ENCODE results near the gene FAM107B. TPM values are rescaled to one million over a fixed set of nuclear protein-coding genes. Genes with fewer than 3 reads are reported as not detected.

The FAM107B gene
- total and polyA plus RNA-seq, 2 donors (not counting 3 experiments of a cell fraction or from before 2014, with no cell fraction given): 39.2 to 176 TPM

GRCh38 chr10:14476006-14476405 lies 298.7 kb downstream of the FAM107B start:
- no peaks in the 10 kb centered on the region for H3K9me1 ChIP-seq (replicated peaks; ENCODE audit: control insufficient read depth, extremely low read depth, insufficient read depth, low read length)
- H2AFZ ChIP-seq (ENCODE audit: low read depth, low read length): no peak overlapping the region
- no peak overlapping the region for H3K4me2 ChIP-seq (ENCODE audit: insufficient read depth, low read length)
- H3K27ac ChIP-seq (ENCODE audit: insufficient read depth, low read depth, low read length): no peak overlapping the region
- no peaks in the 10 kb centered on the region for H3K36me3 ChIP-seq (ENCODE audit: control insufficient read depth in 2 of 2, extremely low read depth in 1 of 2, insufficient read depth in 2 of 2, low read length in 2 of 2)
- no peak overlapping the region for H3K4me3 ChIP-seq (replicated peaks in 1 of 3; ENCODE audit: insufficient read depth in 1 of 3, low read depth in 1 of 3, low read length in 3 of 3)
- H3K9ac ChIP-seq (replicated peaks; ENCODE audit: extremely low read depth, insufficient read depth, low read length): no peak overlapping the region
- peaks cover 6 to 11% of the 10 kb centered on the region in 2 experiments for H3K27me3 ChIP-seq (ENCODE audit: control insufficient read depth in 2 of 2, insufficient read depth in 2 of 2, low read length in 2 of 2)
- H3K4me1 ChIP-seq (ENCODE audit: control insufficient read depth, extremely low read depth, insufficient read depth, low read length): no peaks in the 10 kb centered on the region
- H3K9me3 ChIP-seq (replicated peaks; ENCODE audit: control insufficient read depth, insufficient read depth, low read length): no peaks in the 10 kb centered on the region
- H3K79me2 ChIP-seq (ENCODE audit: control insufficient read depth, insufficient read depth, low read length): no peaks in the 10 kb centered on the region
- FAIRE-seq: no peak
- TF ChIP-seq GATA2 (IDR thresholded peaks at IDR 0.05; ENCODE audit: insufficient read depth, insufficient read length, low read depth, low read length) (no peak), FOS (IDR thresholded peaks at IDR 0.05; ENCODE audit: borderline replicate concordance, insufficient read depth, low read length) (no peak), POLR2A (IDR thresholded peaks at IDR 0.05; ENCODE audit: low read depth, low read length) (no peak), CTCF (IDR thresholded peaks at IDR 0.05; ENCODE audit: extremely low read depth in 1 of 2, insufficient read depth in 1 of 2, low read depth in 1 of 2, low read length in 2 of 2) (no peak)
- no peak for DNase-seq (ENCODE audit: low read depth, low spot score)
- intact Hi-C loops (cut with micrococcal nuclease) (loop anchor here (5.0 to 10.0 kb wide), 3 partner anchors 171 to 861 kb away; no protein-coding TSS in a partner anchor), dilution Hi-C loops (cut with MboI; ENCODE audit: extremely low pct_ligation_motif_present, low sequenced_read_pairs) (no loop called here)
- no TSS peak for BruUV-seq (replicated peaks)
- POLR2A ChIA-PET: interaction anchor here (0.6 kb wide), 1 partner anchor 358 kb away, joined by 3 read pairs; no protein-coding TSS in a partner anchor
- CTCF ChIA-PET: no interaction called here
- H4K20me1 ChIP-seq (replicated peaks; ENCODE audit: control insufficient read depth, extremely low read depth, insufficient read depth, low read length): no peaks in the 10 kb centered on the region

- no peak overlapping the region for H3K4me3 ChIP-seq (replicated peaks in 1 of 3; ENCODE audit: insufficient read depth in 1 of 3, low read depth in 1 of 3, low read length in 3 of 3)
- H3K4me1 ChIP-seq (ENCODE audit: control insufficient read depth, extremely low read depth, insufficient read depth, low read length): no peaks in the 10 kb centered on the region
- H2AFZ ChIP-seq (ENCODE audit: low read depth, low read length): no peak overlapping the region
- intact Hi-C loops (cut with micrococcal nuclease): loop anchor here (5.0 to 10.0 kb wide), 3 partner anchors 170 to 860 kb away; no protein-coding TSS in a partner anchor
- no peak overlapping the region for H3K4me2 ChIP-seq (ENCODE audit: insufficient read depth, low read length)
- H3K36me3 ChIP-seq (ENCODE audit: control insufficient read depth in 2 of 2, extremely low read depth in 1 of 2, insufficient read depth in 2 of 2, low read length in 2 of 2): no peaks in the 10 kb centered on the region
- no peaks in the 10 kb centered on the region for H4K20me1 ChIP-seq (replicated peaks; ENCODE audit: control insufficient read depth, extremely low read depth, insufficient read depth, low read length)
- no peaks in the 10 kb centered on the region for H3K9me1 ChIP-seq (replicated peaks; ENCODE audit: control insufficient read depth, extremely low read depth, insufficient read depth, low read length)
- TF ChIP-seq JUN (IDR thresholded peaks at IDR 0.05; ENCODE audit: borderline replicate concordance, insufficient read depth, insufficient read length, low read depth): no peak
- TF ChIP-seq MAX (IDR thresholded peaks at IDR 0.05; ENCODE audit: insufficient read depth, insufficient read length): no peak
- TF ChIP-seq GATA2 (IDR thresholded peaks at IDR 0.05; ENCODE audit: insufficient read depth, insufficient read length, low read depth, low read length): no peak
- no peak for TF ChIP-seq CTCF (IDR thresholded peaks at IDR 0.05; ENCODE audit: extremely low read depth in 1 of 2, insufficient read depth in 1 of 2, low read depth in 1 of 2, low read length in 2 of 2)
- no peak for TF ChIP-seq FOS (IDR thresholded peaks at IDR 0.05; ENCODE audit: borderline replicate concordance, insufficient read depth, low read length)
- TF ChIP-seq EZH2 (IDR thresholded peaks at IDR 0.05; ENCODE audit: borderline replicate concordance, low read depth, low read length, severe bottlenecking): no peak
- TF ChIP-seq POLR2AphosphoS5 (IDR thresholded peaks at IDR 0.05; ENCODE audit: insufficient read depth, low read depth, low read length): no peak
- no peak for TF ChIP-seq MYC (IDR thresholded peaks at IDR 0.05; ENCODE audit: low read depth, low read length)
- no peak for TF ChIP-seq POLR2A (IDR thresholded peaks at IDR 0.05; ENCODE audit: low read depth, low read length)
- dilution Hi-C loops (cut with MboI; ENCODE audit: extremely low pct_ligation_motif_present, low sequenced_read_pairs): no loop called here
- FAIRE-seq: no peak
- no peaks in the 10 kb centered on the region for H3K9me3 ChIP-seq (replicated peaks; ENCODE audit: control insufficient read depth, insufficient read depth, low read length)
- POLR2A ChIA-PET: no interaction called here
- BruUV-seq (replicated peaks): no TSS peak
- H3K27me3 ChIP-seq (ENCODE audit: control insufficient read depth in 2 of 2, insufficient read depth in 2 of 2, low read length in 2 of 2): peaks cover 15 to 17% of the 10 kb centered on the region in 2 experiments
- no peak overlapping the region for H3K9ac ChIP-seq (replicated peaks; ENCODE audit: extremely low read depth, insufficient read depth, low read length)
- CTCF ChIA-PET: no interaction called here
- H3K27ac ChIP-seq (ENCODE audit: insufficient read depth, low read depth, low read length): no peak overlapping the region
- DNase-seq (ENCODE audit: low read depth, low spot score): no peak
- H3K79me2 ChIP-seq (ENCODE audit: control insufficient read depth, insufficient read depth, low read length): no peaks in the 10 kb centered on the region
Observed at GRCh38 chr10:14474656-14475055, 300.0 kb downstream of the FAM107B start.

All from endothelial cell of umbilical vein (primary cell).